ENCODE results near the gene ZBTB2.
"Not testable (repeated sequence)": the region's sequence is repeated elsewhere in the genome, so short reads cannot be mapped to it uniquely, and the experiment has no call there.

ZBTB2 gene

DNA sequence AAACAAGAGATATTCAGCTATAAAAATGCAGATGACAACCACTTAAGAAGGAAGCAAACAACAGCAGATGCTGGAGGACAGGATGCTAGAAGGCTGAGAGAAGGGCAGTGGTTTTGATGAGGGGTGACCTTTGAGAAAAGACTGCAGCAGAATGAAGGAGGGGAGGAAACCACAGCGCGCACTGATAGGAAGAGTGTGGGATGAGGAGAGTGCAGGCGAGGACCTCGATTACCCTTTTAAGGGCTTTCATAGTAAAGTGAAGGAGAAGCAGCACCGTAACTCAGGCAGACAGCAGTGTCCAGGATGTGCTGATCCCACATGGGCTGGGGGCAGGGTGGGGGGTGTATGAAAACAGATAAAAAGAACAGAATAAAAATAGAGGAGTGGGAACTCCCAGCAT, 19.2 kb downstream of the ZBTB2 start:
- no peak for DNase-seq (ENCODE audit: low read depth)

GRCh38 chr6:151370509-151371078, 20.8 kb downstream of the ZBTB2 start:
- peak; percentile 23 for DNase-seq (ENCODE audit: low read depth)

DNA sequence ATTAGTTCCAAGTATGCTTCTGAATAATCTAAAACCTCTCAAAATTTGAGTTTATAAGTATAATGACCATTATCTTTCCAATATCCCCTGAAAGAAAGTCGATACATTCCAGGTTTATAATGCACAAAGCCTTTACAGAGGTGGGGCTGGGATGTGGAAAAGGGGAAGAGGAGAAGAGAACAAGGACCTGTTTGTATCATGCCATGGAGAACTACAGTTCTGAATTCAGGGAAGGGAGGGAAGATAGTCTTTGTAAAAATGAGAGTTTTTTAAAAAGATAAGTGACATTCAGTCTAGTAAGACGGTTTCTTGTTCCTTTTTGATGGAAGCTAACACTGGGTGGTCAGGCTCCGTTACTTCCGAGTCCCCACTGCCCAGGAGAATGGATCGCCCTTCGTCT, 26.1 kb downstream of the ZBTB2 start:
- no peak for DNase-seq (ENCODE audit: low read depth)

DNA sequence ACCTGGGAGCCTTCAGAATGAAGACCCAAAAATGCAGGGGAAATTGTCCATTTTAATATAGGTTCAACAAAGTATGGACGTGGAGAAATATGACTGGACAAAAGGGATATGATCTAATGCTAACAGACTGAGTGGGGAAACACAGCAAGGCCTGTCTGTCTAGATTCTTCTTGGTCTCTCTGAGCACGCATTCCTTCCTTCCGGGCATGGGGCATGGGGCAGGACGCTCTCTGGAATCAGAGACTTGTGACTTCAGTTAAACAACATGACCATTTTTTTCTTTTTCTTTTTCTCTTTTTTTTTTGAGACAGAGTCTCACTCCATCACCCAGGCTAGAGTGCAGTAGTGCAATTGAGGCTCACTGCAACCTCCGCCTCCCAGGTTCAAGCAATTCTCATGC, 31.9 kb downstream of the ZBTB2 start:
- DNase-seq (ENCODE audit: low read depth): no peak

DNA sequence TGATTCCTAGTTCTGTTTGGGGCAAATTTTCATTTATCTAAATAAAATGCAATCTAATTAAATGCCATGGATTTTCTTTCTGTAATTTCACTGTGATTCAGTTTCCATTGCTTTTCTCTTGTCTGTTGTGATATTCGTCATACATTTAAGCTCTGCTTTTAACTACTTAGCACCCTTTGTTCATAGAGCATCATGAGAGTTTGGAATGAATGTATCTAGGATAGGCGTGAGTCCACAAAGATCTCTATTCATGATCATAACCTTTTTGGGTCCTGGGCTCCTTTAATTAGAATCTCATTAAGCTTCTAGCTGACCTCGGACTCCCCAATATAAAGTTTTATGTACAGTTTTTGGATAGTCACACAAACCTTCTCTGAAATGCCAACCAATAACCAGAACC, 32.9 kb downstream of the ZBTB2 start:
- DNase-seq (ENCODE audit: low read depth): no peak

- no peak for DNase-seq (ENCODE audit: low read depth)
These were observed 33.5 kb downstream of the ZBTB2 start for GRCh38 chr6:151357758-151358436.

DNA sequence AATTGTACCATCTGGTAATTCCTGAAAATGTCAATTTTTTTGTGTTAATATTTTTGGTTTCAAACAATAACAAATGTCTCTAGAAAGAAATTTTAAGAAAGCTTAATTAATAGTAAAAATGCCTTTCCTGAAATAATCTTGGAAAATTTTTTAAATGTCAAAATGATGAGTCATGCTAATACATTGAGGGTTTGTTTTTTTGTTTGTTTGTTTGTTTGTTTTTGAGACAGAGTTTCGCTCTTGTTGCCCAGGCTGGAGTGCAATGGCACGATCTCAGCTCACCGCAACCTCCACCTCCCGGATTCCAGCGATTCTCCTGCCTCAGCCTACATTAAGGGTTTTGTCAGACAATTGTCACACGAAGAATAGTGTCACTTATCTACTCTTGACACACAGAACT, 34.4 kb downstream of the ZBTB2 start:
- DNase-seq (ENCODE audit: low read depth): not testable (repeated sequence)

DNA sequence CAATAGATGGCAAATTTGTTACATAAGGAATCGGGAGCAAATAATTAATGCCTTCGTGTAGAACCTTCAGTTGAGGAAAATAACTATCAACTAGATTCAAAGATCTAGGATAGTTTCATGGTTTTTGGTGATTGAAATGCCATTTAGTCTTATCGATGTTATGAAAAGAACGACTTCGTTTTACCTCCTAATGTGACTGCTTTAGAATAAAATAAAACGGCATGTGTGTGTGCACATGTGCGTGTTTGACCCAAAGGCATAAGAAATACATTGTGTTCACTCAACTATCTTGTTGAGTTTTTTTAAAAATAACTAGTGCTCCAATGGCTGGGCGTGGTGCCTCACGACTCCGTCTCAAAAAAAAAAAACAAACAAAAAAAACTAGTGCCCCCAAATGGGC, 37.6 kb downstream of the ZBTB2 start:
- DNase-seq (ENCODE audit: low read depth): no peak

GRCh38 chr6:151352410-151353396, 38.7 kb downstream of the ZBTB2 start:
- no peak for DNase-seq (ENCODE audit: low read depth)

- DNase-seq (ENCODE audit: low read depth): no peak
These were observed 39.6 kb downstream of the ZBTB2 start for GRCh38 chr6:151351731-151352130.

DNA sequence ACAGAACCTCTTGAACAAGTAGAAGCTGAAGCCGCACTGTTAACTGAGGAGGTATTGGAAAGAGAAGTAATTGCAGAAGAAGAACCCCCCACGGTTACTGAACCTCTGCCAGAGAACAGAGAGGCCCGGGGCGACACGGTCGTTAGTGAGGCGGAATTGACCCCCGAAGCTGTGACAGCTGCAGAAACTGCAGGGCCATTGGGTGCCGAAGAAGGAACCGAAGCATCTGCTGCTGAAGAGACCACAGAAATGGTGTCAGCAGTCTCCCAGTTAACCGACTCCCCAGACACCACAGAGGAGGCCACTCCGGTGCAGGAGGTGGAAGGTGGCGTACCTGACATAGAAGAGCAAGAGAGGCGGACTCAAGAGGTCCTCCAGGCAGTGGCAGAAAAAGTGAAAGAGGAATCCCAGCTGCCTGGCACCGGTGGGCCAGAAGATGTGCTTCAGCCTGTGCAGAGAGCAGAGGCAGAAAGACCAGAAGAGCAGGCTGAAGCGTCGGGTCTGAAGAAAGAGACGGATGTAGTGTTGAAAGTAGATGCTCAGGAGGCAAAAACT, 40.1 kb downstream of the ZBTB2 start:
- DNase-seq (ENCODE audit: low read depth): no peak

- DNase-seq (ENCODE audit: low read depth): no peak
These were observed 40.8 kb downstream of the ZBTB2 start for GRCh38 chr6:151350442-151351145.

- no peak for DNase-seq (ENCODE audit: low read depth)
These were observed 41.6 kb downstream of the ZBTB2 start for GRCh38 chr6:151349651-151350270.

DNA sequence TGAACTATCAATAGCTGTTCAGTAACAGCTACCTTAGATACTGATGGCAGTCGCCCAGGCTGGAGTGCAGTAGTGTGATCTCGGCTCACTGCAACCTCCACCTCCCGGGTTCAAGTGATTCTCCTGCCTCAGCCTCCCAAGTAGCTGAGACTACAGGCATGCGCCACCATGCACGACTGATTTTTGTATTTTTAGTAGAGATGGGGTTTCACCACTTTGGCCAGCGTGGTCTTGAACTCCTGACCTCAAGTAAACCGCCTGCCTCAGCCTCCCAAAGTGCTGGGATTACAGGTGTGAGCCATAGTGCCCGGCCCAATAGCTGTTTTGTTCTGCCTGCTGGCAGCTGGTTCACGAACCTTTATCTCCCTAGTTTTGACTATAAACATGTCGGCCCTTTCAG, 48.6 kb downstream of the ZBTB2 start:
- not testable (repeated sequence) for DNase-seq (ENCODE audit: low read depth)

DNA sequence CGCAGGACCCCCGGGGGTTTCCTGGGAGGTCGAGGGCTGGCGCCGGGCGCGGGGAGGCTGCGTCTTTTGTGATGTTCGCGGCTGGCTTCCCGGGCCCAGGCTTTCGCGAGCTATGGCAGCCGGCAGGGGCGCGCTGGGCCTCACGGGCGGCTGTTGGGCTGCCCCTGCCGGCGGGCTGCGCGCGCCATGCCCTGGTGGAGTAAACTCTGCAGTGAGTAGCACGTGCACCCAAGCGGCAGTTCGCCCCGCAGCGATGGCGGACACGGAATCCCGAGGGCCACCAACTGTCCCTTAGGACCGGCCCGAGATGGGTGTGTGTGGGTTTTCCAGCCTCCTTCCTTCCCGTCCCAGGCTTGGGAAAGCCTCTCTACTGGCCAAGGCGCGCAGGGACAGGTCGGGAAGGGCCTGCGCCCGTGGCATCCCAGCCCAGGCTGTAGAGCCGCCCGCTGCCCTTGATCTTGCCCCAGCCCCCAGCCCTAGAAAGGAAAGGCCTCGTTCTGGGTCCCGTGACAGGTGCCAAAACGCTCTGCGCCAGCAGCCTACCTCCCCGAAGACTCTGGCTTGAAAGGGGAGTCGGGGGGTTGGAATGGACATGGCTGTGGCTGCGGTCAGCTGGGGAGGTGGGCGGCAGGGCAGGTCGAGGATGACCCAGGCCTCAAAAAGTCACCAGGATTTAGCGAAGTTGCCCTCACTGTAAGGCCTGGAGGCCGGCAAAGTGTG, 49.7 kb downstream of the ZBTB2 start:
- no peak for DNase-seq (ENCODE audit: low read depth)

DNA sequence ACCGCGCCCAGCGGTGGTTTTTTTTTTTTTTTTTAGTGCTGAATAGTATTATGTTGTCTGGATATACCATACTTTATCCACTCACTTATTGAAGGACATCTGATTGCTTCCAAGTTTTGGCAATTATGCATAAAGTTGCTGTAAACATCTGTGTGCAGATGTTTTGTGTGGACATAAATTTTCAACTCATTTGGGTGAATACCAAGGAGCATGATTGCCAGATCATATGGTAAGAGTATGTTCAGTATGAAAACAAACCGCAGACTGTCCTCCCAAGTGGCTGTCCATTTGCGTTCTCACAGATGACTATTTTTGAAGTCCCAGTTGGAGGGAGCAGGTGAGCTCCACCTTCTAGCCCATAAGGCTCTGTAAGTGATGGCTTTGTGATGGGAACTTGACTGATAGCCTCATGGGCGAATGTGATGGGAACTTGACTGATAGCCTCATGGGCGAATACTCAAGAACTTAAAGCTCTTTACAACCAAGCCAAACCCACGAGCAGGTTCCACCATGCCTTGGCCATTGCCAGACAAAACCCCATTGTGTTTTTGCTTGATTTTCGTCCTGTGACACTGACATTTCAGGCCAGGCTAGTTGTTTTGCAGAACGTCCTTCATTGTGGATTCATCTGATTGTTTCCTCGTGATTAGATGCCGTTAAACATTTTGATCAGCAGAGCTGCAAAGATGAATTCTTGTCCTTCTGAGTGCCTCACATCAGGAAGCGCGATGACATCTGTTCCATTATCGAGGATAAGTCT, 51.0 kb downstream of the ZBTB2 start:
- DNase-seq (ENCODE audit: low read depth): no peak

DNA sequence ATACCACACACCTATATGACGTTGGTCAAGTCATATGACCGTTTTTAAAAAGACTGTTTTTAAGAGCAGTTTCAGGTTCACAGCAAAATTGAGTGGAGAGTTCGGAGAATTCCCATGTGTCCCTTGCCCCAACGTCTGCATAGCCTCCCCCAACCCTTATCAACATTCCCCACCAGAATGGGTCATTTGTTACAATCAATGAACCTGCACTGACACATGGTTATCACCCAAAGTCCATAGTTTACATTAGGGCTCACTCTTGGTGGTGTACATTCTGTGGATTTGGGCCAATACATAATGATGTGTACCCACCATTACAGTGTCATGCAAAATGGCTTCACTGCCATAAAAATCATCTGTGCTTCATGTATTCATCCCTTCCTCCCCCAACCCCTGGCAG, 52.0 kb downstream of the ZBTB2 start:
- no peak for DNase-seq (ENCODE audit: low read depth)

DNA sequence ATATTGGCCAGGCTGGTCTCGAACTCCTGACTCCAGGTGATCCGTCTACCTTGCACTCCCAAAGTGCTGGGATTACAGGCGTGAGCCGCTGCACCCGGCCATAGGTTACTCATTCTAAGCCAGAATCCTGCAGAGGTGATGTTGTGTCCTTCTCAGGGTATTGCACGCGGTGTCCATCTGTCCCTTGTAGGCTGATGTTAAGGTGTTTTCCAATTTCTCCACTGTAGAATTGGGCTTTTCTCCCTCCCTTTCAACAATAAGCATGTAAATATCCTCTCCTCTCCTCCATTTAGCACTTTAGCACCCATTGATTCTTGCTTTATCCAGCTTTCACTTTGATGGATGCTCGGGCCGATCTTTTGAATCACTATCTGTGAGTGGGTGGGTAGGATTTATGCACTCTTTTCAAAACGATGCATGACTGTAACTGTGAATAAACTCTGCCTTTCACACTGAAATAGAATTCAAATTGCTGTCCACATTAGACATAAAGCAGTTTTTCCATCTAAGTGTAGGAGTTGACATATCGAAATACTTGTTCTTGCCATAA, 52.6 kb downstream of the ZBTB2 start:
- no peak for DNase-seq (ENCODE audit: low read depth)

DNA sequence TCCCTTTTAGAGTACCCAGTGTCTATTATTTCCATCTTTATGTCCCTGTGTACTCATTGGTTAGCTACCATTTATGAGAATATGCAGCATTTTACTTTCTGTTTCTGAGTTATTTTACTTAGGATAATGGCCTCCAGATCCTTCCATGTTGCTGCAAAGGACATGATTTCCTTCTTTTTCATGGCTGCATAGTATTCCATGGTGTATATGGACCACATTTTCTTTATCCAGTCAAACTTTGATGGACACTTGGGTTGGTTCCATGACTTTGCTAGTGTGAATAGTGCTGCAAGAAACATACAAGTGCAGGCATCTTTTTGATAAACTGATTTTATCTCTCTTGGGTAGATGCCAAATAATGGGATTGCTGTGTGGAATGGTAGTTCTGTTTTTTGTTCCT, 55.4 kb downstream of the ZBTB2 start:
- no peak for DNase-seq (ENCODE audit: low read depth)

Data from stromal cell of bone marrow (primary cell).